ENCODE measurements around the gene SLC43A2.

Gene SLC43A2

GRCh38 chr17:1621273-1621954 lies 7.2 kb downstream of the SLC43A2 start:
- no peak for DNase-seq

- DNase-seq, result no peak
Observed at GRCh38 chr17:1620486-1620885, 8.1 kb downstream of the SLC43A2 start.

DNA sequence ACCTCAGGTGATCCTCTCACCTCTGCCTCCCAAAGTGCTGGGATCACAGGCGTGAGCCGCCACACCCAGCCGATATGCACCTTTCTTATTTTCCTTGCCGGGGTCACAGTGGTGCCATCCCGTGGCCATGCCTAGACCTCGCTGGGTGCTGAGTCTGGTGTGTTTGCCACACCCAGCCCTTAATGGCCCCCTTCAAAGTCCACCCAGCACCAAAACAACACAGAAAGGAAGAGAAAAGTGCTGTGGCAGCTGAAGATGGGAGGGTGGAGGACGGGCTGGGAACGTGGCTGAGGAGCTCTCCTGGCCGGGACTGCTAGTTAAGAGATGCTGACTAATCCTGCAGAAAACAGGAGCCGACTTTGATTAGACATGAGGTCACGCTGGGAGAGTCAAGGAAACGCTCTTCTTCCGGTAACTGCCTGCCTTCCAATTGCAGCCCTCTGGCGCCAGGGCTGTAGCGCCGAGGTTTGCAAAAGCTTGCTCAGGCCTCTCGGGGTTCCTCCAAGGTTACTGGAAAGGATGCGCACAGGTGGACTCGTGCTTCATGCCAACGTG lies 10.9 kb downstream of the SLC43A2 start:
- DNase-seq, result no peak

DNA sequence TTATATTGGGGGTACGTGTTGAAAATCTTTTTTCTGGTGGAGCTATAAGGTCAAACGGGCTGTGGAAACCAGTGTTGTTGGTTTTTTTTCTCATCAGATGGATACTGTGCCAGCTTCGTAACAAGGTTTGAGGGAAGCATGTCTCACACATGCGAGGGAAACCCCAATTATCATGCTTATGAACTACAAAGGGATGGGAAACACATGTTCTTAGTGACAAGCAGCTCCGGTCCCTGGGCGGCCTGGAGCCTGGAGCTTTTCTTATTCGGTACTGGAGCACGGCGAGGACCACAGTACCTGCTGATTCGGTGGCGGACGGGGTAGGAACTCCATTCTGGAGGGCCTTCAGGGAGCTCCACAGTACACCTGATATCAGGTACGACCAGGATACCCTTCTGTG lies 12.5 kb downstream of the SLC43A2 start:
- DNase-seq, result no peak

- DNase-seq, result no peak
Observed at GRCh38 chr17:1612400-1612799, 16.2 kb downstream of the SLC43A2 start.

DNA sequence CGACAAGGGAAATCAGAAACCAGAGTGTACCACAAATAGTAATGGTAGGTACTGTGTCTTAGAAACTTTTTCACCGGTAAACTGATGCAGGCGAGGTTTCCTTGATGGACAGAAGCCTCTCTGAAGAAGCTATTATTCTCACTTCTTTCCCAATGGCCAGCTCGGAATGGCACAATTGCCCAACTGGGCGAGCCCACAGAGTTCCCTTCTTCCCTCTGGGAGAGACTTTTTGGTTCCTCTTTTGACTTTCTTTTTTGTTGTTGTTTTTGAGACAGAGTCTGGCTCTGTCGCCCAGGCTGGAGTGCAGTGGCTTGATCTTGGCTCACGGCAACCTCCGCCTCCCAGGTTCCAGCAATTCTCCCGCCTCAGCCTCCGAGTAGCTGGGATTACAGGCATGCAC lies 16.9 kb downstream of the SLC43A2 start:
- DNase-seq, result no peak

DNA sequence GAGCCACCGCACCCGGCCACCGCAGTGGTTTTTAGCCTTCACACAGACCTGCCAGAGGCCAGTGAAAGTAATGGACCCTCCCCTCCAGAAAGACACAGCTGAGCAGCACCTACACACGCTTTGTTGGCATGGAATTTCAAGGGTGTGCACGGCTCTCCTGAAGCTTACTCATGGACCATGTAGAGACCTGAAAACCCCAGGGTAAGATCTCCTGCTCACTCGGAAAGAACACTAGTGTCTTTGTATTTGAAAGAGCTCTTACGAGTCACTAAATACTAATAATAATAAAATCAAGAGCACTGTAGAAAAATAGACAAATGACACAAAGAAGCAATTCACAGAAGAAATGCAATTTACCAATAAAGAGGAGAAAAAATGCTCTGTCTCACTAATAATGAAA lies 20.0 kb downstream of the SLC43A2 start:
- DNase-seq, result no peak

DNA sequence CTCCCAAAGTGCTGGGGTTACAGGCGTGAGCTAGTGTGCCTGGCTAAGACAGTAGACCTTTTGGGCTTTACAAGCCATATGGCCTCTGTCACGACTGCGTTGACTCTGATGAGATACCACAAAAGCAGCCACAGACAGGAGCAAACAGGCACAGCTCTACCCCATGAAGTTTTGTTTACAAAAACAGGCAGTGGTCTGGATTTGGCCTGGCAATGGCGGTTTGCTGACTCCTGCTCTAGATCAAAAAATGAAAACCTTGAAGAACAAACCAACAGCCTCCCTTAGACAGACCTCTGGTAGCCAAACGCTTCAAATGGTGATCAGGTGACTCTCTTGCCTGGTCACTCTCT lies 20.7 kb downstream of the SLC43A2 start:
- DNase-seq, result no peak

DNA sequence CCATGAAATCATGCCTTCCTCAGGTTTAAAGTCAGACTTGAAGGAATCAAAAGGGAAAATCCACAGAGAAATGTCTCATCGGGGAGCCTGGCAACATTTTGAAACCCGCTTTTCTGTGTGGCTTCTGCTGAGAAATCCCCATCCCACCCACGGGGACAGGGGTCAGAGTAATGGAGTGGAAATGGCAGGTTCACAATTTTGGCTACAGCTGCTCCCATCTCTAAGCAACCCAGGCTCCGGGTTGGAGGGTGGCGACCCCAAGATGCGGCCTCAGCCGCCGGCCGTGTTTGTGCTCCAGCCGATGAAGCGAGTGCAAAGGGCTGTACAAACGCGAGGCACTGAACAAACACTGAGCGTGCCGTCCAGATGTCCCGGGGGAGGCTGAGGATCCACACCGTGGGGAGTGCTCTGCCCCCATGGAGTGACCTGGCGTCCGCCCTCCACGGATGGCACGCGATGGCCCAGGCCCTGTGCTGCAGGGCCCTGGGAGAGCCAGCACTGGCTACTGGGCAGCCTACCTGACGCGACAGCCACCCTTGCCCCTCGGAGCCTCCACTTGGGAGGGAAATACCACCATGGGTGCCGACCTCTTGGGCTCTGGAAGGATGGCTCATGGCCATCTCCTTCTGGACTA lies 22.2 kb downstream of the SLC43A2 start:
- no peak for DNase-seq

DNA sequence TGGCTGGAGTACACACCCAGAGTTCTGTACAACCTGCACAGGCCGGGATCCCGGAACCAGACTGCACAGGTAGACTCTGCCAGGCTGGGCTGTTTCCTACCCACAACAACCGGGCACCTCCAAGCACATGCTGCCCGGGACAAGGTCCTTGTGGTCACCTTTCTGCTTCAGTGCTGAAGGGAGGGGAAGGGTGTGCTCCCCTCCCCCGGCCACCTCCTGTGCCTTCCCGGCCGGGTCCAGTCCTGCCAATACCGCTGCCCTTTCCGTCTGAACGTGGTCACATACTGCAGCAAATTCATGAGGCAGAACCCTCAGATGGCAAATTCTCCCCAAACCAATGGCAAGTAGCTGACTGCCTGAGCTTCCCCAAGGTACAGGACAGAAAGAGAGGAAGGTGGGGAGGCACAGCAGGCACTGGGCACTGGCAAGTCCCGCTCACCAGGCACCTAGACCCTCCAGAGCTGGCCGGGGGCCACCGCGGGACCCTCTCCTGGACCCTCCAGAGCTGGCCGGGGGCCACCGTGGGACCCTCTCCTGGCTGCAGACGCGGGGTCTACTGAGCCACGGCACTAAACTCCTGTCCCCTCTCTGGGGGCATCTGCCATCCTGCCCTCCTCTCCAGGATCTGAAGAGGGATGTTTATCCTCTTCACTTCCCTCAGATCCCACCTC lies 22.8 kb downstream of the SLC43A2 start:
- DNase-seq, result no peak

- DNase-seq, result no peak
Observed at GRCh38 chr17:1604831-1605528, 23.7 kb downstream of the SLC43A2 start.

GRCh38 chr17:1601571-1601970 lies 27.1 kb downstream of the SLC43A2 start:
- DNase-seq, result no peak

DNA sequence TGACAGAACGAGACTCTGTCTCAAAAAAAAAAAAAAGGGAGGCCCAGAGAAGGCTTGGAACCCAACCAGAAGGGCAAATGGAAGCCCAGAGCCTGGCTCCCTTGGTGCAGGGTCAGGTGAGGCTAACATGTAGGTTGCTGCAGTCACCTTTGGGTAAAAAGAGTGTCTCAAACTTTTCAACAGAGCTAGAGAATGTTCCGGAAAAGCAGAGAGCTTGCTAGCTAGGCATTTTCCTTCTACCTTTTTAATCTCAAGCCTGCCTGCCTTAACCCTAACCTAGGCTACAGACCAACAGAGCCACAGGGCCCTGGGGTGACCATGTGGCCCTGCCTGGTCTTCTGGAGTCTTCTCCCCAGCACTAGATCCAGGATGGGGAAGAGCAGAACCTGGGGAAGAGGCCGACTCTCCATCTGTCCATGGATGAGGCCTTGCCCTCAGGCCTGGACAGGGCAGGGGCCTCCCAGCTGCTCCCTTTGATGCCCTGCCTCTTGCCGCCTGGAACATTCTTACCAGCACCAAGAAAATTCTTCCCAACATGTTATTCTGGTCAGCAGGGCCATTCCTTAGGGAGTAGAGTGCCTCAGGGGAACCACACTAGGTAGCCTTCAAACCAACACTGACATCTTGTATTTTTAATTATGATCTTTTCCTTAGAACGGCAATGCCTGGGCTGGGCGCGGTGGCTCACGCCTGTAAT lies 30.1 kb downstream of the SLC43A2 start:
- DNase-seq, result no peak

DNA sequence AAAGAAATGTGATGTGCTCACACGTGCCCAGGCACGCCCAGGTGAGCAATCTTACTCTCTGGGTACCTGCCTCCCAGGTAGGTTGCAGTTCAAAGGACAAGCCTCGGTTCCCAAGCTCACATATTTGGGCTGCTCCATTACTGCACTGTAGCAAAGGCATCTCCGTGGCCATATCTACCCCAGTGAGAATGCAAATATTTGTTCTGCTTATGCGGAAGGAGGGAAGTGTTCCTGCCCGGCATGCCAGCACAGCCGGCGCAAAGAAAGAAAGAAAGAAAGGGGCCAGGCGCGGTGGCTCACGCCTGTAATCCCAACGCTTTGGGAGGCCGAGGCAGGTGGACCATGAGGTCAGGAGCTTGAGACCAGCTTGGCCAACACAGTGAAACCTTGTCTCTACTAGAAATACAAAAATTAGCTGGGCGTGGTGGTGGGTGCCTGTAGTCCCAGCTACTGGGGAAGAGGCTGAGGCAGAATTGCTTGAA lies 30.7 kb downstream of the SLC43A2 start:
- DNase-seq, result no peak

DNA sequence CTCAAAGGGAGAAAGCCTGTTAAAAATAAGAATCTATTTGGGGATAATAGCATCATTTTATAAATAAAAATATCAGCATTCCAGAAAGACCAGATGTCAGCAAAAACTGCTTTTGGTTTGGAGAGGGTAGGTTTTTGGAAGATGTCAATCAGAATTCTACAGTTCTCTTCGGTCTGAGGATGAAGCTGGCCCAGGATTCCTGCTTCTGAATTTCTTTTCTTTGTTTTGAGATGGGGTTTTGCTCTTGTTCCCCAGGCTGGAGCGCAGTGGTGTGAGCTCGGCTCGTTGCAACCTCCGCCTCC lies 35.1 kb downstream of the SLC43A2 start:
- DNase-seq, result no peak

DNA sequence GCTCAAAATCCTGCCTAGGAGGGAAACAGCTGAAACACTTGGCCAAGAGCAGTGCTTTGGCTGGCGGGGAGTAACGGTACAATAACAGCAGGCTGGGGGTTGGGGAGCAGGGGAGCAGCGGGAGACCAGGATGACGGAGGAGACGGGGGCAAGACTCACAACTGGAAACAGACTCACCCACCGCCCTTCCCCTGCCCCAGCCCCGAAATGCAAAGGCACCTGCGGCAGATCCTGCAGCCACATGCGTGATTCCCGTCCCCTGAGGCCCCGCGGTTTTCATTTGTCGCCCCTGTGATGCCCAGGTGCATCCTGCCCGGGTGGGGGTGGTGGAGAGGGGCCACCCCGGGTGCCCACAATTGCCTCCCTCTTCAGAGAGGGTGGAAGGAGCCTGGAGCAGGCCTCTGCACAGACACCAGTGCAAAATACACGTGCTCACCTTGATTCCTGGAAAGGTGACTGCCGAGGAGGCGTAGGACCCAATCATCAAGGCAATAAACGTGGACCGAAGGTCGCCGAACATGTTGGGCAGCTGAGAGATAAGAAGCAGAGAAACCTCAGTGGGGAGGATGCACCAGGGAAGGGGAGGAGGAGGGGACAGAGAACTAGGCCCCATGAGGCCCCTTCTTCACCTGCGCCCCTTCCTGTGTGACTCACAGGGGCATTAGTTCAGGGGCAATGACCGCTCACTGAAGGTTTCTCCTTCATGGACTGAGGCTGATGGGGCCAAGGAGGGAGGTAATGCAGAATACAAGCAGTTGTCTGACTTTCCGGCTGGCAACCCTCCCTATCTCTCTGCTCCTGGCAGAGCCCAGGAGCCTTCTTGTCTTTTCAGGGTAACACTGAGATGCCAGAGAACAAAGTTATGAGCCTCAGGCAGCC lies 35.6 kb downstream of the SLC43A2 start:
- peak; percentile 70 for DNase-seq

DNA sequence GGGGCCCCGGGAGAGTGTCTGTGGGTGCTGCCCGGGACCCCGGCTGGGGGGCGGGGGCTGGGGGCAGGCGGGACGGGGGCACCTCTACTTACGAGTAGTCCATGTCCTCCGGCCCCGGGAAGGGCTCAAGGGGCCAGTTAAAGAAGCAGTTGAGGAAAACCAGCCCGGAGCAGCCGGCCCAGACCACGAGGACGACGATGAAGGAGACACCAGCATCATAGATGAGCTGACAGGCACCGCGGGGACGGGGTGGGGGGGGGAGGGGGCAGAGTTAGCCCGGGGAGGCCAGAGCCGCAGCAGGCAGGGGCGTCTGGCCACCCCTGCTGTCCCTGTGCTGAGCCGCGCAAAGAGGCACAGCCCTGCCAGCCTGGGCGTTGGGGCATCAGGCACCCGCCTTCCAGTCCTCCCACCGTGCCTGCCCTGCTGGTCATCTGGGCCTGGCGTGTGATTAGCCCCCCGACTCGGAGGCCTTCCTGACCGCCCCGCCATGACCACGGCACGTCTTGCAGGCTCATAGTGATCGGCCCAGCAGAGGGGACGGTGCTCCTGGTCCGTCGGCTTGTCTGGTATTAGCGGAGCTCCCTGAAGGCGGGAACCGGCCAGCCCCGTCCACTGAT lies 37.1 kb downstream of the SLC43A2 start:
- DNase-seq, result no peak

- DNase-seq, result no peak
Observed at GRCh38 chr17:1590747-1591473, 37.7 kb downstream of the SLC43A2 start.

GRCh38 chr17:1590029-1590746 lies 38.4 kb downstream of the SLC43A2 start:
- DNase-seq, result no peak

All from GF-D8 (cell line).